ENCODE data around the gene CARHSP1.
"Not testable (repeated sequence)": the region's sequence is repeated elsewhere in the genome, so short reads cannot be mapped to it uniquely, and the experiment has no call there.

CARHSP1 gene

DNA sequence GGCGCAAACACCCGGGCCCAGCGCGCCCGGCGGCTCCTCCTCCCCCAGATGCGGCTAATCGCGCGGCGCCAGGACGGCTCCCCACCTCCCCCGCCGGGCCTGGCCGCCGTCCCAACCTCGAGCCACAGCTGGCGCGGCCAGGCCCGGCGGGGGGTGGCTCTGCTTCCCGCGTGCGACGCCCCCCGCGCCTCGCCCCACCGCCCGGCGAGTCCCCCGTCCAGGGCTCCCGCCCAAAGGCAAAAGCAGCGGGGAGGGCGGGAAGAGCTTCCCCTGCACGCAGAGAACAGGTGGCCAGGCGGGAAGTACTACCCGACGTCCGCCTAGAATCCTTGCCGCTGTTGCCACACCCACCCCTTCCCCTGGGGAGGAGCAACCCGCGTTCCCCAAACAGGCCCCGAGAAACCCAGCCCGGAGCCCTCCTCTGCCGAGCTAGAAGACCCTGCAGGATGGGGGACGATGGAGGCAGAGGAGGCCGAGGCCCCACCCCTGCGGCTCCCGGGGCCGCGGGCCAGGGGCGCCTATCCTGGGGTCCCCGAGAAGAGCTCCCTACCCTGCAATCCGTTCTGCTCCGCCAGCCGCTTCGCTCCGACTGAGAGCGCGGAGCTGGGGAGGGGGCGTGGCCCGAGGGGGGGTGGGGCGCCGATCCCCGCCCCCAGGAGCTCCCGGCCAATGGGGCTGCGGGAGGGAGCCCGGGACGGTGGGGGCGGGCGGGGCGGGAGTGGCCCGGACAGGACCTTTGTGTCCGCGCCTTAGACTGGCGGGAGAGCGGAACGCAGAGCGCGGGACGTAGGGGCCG lies at the start of gene CARHSP1:
Gene CARHSP1 (minus strand): TSS at position 591 of the 796 bp plus-strand sequence. CDS start 9,678 bp downstream, outside the sequence.
- DNase-seq (ENCODE audit: low spot score), result peak; percentile 99

DNA sequence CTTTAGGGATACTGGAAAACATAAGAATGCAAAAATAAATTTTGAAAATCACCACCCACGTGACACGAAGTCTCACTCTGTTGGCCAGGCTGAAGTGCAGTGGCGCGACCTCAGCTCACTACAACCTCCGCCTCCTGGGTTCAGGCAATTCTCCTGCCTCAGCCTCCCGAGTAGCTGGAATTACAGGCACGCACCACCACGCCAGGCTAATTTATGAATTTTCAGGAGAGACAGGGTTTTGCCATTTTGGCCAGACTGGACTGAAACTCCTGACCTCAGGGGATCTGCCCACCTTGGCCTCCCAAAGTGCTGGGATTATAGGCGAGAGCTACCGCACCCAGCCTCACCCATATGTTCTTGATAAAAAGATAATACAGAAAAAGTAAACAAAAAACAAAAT lies 48.5 kb upstream of the CARHSP1 start:
- not testable (repeated sequence) for DNase-seq (ENCODE audit: low spot score)

DNA sequence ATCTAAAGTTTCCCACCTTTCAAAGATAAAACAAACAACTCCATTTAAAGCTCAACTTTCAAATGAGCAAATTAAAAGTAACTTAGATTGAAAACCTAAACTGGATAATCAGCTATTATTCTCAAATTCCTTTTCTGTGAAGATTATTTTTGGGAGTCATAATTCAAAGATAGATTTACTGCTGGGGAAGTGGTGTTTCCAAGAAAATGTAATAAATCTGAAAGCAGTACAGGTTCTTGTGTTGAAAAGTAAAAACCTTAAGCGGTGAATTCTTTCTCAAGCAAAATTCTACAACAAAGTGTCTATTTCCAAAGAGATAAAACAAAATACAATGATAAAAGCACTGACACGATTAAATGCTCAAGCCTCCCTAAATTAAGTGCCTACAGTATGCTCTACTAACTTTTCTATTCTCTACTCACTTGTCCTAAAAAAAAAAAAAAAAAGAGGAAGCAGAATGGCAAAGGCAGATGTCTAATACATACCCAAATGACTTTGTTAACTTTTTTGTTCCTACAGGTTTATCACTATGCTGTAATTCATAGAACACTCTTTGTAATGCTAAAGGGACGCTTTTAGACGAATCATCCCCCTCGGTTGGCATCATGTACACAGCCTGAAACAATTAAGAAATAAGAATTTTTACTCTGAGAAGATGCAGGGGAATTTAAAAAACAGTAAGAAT lies 47.9 kb upstream of the CARHSP1 start:
- DNase-seq (ENCODE audit: low spot score), result no peak

DNA sequence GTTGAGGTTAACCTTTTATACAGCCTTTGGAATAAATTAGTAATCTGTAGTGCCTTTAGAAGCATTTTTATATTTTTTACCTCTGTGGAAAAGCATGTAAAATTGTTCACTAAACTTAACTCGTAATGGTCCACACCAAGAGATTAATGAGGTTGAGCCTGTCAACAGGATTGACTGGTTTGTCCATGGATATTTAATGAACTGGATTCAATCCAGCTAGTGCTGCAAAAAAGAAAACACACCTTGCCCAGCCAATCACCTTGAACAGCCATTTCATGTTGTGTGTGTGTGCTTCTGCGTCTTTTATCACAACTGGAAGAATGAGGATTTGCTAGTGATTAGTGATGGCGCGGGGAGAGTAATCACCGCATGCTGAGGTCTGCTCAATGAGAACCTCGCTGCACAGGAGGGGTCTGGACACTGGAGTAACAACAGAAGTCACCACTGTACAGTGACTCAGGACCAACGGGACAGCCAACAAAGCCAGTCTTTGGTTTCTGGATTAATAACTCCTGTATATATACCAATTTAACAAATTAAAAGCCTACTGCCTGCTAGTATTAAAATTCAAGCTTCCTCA lies 47.0 kb upstream of the CARHSP1 start:
- DNase-seq (ENCODE audit: low spot score), result no peak

DNA sequence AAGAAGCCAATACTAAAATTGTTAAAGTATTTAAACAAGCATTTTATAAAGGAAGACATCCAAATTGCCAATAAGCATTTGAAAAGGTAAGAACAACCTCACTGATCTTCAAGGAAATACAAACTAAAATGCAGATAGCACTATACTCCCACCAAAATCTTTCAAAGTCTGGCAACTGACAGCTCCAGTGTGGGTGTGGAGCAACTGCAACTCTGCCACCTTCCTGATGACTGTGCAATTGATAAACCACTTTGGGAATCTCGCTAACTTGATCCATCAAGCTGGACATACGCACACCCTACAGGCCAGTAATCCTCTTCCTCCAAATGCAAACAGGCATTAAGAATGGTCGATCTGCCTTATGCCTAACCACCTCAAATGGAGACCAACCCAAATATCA lies 45.3 kb upstream of the CARHSP1 start:
- DNase-seq (ENCODE audit: low spot score), result no peak

DNA sequence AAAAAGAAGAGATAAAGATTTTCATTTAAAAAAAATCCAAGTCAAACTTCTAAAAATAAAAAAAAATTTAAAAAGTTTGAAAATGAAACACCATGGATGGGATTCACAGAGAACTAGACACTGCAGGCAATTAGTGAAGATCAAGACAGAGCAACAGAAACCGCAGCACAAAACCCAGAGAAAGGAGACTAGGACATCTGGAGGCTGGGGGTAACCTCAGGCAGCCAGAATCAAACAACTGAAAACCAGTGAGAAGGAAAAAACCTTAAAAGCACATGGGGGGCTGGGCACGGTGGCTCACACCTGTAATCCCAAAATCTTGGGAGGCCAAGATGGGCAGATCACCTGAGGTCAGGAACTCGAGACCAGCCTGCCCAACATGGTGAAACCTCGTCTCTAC lies 44.0 kb upstream of the CARHSP1 start:
- no peak for DNase-seq (ENCODE audit: low spot score)

DNA sequence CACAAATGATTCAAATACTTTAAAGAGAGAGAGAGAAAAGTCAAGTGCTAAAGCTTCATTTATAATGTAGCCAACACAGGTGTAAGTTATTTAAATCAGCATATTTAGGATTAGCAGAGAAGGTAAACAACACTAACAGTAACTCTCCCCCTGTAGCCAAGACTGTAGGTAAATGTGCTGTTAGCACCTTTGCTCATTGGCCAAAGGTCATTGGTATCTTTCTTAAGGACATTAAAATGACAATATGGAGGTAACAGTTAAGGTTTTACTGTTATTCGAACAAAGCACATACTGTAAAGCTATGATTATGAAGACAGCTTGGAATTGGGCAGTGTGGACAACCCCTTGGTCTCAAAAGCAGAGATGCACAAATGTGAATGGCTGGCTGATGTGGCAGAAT lies 42.0 kb upstream of the CARHSP1 start:
- no peak for DNase-seq (ENCODE audit: low spot score)

DNA sequence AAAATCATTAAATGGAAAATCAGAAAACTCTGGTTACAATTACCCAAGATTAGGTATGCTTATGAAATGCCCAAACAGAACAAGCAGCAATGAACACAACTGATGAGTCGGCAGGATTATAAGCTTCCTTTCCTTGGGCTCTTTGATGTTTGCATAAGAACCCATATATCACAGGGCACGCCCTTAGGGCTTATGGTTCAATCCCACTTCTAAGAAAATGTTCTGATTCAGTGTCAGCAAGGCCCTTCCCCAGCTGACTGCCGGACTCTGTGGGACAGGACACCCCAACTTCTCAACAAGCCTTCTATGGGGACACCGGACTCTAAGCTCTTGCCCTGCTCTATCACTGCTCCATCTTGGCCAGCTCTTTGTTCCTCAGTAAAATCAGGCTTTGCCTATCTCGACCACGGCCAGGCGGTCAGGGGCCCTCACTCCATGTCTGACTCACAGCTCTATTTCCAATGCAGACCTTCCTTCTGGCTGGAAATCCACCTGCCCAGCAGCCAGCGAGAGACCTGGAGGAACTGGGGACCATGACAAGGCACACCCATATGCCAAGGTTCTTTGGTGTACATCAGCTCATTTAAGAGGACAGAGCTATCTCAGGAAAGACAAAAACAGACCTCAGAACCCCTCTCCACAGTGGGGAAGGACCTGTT lies 40.1 kb upstream of the CARHSP1 start:
- no peak for DNase-seq (ENCODE audit: low spot score)

DNA sequence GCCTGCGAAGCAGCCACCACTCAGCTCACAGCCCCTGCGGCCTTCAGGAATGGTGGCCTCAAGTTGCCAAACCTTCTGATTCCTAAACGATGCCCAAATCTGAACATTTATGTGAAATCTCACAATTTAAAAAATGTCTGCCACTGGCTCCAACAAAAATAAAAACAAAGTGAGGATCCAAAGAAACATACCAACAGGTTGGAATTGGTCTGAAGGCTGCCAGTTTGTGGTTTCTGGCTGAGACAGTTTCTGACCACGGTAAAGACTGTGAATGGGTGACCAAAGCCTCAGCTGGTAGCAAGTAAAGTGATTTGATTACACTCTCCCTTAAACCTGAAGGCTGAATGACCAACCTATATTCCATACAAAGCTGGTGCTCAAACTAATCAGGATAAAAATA lies 38.3 kb upstream of the CARHSP1 start:
- no peak for DNase-seq (ENCODE audit: low spot score)

DNA sequence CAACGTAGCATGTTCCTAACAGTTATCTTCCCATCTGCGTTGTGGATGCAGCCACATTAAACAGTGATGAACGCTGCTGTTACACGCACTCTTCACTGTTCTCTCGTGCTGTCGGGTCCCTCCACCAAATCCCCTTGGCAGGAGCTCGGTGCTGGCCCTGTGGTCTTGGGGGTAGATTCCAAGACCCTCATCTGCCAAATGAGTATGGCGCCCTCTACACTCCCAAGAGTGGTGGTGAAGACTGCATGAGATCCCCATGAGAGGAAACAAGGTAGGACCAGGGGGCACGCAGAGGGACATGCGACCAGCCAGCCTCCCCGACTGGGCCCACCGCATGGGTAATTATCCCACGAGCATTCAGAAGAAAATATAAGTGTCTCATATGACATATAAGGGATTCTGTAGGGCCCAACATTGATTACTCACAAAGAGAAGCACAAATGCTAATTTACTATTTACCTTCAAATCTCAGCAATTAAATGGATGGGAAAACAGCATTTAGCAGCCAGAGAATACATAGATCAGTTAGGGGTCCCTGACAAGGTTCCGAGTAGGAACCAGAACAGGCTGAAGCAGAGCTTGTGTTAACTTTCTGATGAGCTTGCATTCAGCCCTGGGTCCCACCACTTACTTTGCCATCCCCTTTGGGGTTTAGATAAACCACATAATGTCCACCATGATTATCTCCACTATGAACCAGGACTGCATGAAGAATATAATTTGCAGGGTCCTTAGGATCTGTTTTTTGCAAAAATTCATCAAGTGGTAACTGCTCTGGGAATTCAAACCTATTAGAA lies 37.2 kb upstream of the CARHSP1 start:
- DNase-seq (ENCODE audit: low spot score), result no peak

DNA sequence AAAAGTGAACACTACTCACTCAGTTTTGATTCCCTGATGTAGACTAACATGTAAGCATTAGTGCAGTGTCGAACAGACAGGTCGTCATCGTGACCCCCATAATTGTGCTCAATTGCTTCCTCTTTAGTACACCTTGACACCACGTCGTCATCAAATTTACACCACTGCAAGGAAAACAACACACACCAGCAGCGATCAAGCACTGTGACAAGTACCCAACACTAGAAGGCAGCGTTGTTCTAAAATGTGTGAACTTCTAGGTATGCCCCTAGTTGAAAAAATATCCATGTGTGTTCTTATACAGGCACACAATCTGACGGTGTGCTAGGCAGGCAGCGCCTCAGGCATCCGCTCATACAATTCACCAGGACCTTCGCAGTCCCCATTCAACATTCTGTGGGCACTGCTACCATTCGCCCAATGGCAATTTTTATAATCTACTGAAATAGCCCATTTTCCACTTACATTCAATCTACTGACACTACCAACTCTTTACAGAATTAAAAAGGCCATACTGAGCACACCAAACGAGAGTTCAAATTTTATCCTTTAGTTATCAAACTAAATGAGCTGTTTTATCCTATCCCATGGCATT lies 36.5 kb upstream of the CARHSP1 start:
- peak; percentile 39 for DNase-seq (ENCODE audit: low spot score)

DNA sequence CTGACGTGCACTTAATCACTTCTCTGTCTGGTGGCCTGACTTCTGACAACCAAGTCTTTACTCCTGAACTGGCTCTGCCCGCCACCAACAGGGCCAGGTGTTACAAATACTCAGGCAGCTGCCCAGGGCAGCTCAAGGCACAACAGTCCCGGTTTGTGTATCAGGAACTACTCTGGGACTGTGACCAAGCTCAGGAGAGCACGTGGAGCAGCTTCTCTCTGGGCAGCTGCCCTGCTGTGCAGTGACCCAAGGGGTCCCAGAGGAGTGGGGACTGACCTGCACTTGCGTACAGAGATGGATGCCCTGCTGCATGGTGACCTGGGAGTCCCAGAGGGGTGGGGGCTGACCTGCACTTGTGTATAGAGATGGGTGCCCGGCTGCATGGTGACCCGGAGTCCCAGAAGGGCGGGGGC lies 35.2 kb upstream of the CARHSP1 start:
- DNase-seq (ENCODE audit: low spot score), result no peak

DNA sequence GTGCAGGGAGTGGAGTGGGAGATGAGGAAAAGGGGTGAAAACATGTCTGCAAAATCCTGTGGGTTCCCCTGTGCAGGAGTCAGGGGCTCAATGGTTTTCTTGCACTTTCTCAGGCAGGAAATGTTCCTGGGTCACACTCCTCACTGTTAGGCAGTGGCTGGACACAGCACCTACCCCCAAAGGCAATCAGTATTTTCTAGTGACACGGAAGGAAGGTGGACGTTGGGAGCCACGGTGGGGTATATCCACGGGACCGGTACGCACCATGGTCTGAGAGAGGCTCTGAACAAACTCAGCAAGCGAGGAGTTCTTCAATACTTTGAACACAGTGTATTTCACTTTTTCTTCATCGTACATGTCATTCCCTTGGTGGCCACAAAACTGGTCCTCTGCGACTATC lies 34.2 kb upstream of the CARHSP1 start:
- DNase-seq (ENCODE audit: low spot score), result no peak

DNA sequence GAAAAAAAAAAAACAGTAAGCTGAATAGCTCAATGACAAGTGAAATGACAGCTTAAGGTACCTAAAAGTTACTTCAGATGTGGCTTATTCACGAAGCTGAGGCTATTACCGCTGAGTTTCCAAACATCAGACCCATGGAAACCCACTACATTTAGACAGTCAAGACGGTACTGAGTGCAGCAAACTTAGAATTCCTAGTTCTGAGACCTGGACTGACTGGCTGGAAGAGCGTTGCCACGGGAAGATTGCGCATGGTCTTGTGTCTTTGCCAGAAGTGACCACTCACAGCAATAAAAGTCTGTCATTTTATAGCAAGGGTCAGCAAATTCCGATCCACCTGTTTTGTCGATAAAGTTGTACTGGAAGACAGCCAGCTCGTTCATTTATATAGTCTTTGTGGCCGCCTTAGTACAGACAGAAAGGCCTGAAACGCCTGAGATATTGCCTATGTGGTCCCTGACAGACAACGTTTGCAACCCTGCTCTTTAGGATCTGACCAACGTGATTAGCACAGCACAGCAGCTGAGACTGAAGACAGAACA lies 32.6 kb upstream of the CARHSP1 start:
- DNase-seq (ENCODE audit: low spot score), result no peak

DNA sequence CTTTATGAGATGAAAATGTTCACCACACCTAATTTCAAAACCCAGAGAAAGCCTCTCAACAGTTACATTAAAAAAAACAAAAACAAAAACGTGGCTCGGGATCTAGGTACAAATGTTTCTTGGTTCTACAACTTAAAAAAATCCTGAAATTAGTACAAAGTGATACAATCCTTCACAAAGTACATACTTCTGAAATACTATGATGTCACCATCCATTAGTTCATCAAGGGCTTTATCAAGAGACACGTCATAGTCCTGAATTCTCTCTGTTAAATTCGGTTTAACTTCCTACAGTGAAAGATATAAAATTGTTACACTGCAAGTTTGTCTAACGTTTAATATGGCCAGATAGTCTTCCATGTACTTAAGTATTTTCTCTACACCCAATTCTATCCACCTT lies 31.5 kb upstream of the CARHSP1 start:
- DNase-seq (ENCODE audit: low spot score), result no peak

DNA sequence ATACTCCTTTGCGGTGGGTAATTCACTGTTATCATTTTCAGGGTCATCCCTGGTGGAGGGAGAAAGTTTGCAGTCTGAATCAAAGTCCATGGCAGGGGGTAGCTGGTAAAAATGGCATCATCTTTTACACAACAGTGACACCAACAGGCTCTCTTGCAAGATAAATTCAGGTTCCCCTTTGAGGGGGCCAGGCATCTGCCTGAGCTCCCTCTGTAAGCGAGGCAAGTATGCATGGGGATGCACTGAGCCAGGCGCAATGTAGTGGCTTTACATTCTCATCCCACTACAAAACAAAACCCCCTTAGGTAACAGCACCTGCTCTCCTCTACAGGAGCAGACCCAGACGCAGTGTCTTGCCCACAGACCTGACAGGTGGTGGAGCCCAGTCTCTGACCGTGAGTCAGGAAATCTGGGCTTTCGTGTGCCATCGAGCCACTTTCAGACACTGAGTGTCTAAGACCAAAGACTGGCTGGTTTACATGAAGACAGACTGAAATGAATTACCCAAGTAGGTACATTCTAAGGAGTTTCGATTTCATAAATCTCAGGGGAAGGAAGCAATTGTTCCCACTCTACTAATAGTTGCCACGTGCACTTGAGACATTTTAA lies 31.0 kb upstream of the CARHSP1 start:
- DNase-seq (ENCODE audit: low spot score), result no peak

DNA sequence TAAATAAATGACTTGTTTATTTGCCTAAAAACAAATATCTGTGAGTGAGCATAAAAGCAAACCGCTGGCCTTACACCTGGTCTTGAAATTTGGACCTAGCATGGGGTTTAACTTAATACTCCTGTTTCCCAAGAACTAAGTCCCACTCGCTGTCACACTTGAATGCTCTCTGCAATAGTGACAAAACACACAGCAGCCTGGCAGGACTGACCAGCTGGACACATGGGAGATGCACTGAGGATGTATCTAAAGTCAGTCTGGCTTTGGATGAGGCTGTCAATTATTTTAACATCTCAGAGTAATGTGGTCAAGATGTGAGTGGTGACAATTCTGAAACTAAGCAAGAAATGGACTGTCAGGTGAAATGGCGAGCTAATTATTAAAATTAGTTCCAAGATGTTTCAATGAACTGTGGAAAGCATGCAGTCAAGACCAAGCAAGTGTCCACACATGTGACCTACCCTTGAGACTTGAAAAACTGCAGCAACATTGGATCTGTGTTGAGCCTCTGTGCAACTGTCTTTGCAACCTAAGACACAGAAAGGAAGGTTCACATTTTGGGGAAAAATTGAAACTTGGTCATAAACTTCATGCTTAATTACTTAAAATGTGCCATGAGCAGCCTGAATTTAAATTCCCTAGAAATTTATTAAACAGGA lies 30.0 kb upstream of the CARHSP1 start:
- no peak for DNase-seq (ENCODE audit: low spot score)

DNA sequence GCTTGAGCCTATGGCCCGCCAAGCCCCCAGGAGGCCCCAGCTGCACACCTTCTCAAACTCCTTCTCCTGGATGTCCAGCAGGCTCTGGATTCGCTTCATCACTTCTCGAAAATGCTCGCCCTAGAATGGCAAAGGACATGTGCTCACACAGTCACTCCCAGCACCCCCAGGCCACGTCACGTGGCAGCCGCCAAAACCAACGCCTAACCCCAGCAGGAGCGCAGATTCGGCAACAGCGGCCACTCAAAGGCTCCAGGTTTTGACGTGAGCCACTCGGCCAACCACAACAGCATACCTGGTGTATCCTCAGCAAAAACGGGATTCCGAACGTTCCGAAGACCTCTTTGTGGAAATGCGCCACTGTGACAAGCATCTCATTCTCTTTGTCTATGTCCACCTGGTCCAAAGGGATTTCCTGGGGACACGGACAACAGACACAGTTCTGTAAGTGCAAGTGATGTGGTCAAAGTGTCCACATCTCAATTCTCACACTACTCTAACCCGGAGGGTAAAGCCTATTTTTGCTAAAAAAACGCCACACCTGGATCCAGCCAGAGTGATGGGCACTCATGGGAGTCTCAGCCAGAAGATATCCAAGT lies 26.0 kb upstream of the CARHSP1 start:
- no peak for DNase-seq (ENCODE audit: low spot score)

DNA sequence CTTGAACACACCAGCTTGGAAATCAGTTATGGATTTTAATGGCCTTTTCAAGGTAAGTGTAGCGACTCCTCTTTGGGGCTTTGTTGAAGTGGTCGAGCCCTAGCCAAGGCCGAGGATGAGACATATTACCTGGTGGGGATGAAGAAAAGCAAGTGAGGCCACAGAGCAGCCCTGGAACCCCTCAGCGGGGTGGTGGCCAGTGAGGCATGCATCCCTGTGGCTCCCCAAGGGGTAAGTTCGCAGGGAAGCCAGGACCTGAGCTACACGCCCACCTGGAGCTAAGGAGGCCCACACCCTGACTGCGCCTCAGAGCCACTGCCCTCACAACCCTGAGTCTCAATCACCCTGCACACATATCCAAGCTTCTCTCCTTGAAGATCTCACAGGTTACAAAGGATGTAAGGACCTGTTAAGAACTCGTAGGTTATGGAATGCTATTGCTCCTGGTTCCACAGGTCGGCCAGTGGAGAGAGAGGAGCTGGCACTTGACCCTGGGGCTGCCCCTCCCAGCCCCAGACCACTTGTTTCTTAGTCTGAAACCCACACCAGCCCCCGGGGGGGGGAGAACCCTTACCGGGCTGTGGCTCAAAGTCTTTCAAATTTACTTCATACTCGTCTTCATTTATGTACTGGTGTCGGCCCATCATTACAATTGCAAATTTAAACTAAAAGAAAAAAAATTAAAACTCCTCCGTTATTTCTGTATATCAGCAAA lies 25.3 kb upstream of the CARHSP1 start:
- DNase-seq (ENCODE audit: low spot score), result no peak
